ENCODE data around the gene KCNC1.

KCNC1 gene

GRCh38 chr11:17697175-17697949, 37.2 kb upstream of the KCNC1 start:
- Histone ChIP-seq H3K4me2 (ENCODE audit: low read length) (no peak overlapping the region), H3K9ac (ENCODE audit: low read depth, low read length) (no peak overlapping the region), H3K36me3 (ENCODE audit: insufficient read depth, low read length) (no peaks in the 10 kb centered on the region), H3K27me3 (ENCODE audit: control insufficient read depth, insufficient read depth, low read length) (peaks cover 16% of the 10 kb centered on the region), H3K4me1 (ENCODE audit: control insufficient read depth, insufficient read depth, low read length) (peaks cover 14% of the 10 kb centered on the region), H3K9me3 (replicated peaks; ENCODE audit: low read length) (no peaks in the 10 kb centered on the region), H3K4me3 (ENCODE audit: low read length) (no peak overlapping the region)

GRCh38 chr11:17699147-17700114, 35.1 kb upstream of the KCNC1 start:
- Histone ChIP-seq H3K9ac (ENCODE audit: low read depth, low read length) (peak overlapping the region; percentile 43), H3K27me3 (ENCODE audit: control insufficient read depth, insufficient read depth, low read length) (peaks cover 16% of the 10 kb centered on the region), H3K9me3 (replicated peaks; ENCODE audit: low read length) (no peaks in the 10 kb centered on the region), H3K4me1 (ENCODE audit: control insufficient read depth, insufficient read depth, low read length) (peaks cover 14% of the 10 kb centered on the region), H3K36me3 (ENCODE audit: insufficient read depth, low read length) (no peaks in the 10 kb centered on the region), H3K4me3 (ENCODE audit: low read length) (no peak overlapping the region), H3K4me2 (ENCODE audit: low read length) (no peak overlapping the region)

- Histone ChIP-seq H3K36me3 (ENCODE audit: insufficient read depth, low read length) (no peaks in the 10 kb centered on the region), H3K4me1 (ENCODE audit: control insufficient read depth, insufficient read depth, low read length) (peaks cover 14% of the 10 kb centered on the region), H3K4me3 (ENCODE audit: low read length) (no peak overlapping the region), H3K4me2 (ENCODE audit: low read length) (no peak overlapping the region), H3K9ac (ENCODE audit: low read depth, low read length) (no peak overlapping the region), H3K27me3 (ENCODE audit: control insufficient read depth, insufficient read depth, low read length) (peaks cover 4% of the 10 kb centered on the region), H3K9me3 (replicated peaks; ENCODE audit: low read length) (no peaks in the 10 kb centered on the region)
These were observed 33.6 kb upstream of the KCNC1 start for GRCh38 chr11:17700991-17701390.

GRCh38 chr11:17702876-17703275, 31.7 kb upstream of the KCNC1 start:
- no peaks in the 10 kb centered on the region for H3K27me3 ChIP-seq (ENCODE audit: control insufficient read depth, insufficient read depth, low read length)
- H3K4me2 ChIP-seq (ENCODE audit: low read length), result no peak overlapping the region
- no peaks in the 10 kb centered on the region for H3K36me3 ChIP-seq (ENCODE audit: insufficient read depth, low read length)
- no peak overlapping the region for H3K4me3 ChIP-seq (ENCODE audit: low read length)
- H3K9me3 ChIP-seq (replicated peaks; ENCODE audit: low read length), result no peaks in the 10 kb centered on the region
- H3K4me1 ChIP-seq (ENCODE audit: control insufficient read depth, insufficient read depth, low read length), result peaks cover 14% of the 10 kb centered on the region
- H3K9ac ChIP-seq (ENCODE audit: low read depth, low read length), result no peak overlapping the region

DNA sequence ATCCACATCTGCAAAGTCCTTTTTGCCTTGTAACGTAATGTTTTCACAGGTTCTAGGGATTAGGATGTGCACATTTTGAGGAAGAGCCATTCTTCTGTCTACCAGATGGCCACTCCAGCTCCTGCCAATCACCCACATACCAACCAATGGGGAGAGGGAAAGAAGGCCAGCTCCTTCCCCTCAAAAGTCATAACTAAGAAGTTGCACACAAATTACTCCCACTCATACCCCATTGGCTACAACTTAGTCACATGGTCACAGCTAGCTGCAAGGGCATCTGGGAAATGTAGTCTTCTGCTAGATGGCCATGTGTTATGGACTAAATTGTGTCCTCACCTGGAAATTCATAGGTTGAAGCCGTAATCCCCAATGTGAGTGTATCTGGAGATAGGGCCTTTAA, 30.6 kb upstream of the KCNC1 start:
- Histone ChIP-seq H3K27me3 (ENCODE audit: control insufficient read depth, insufficient read depth, low read length) (no peaks in the 10 kb centered on the region), H3K9ac (ENCODE audit: low read depth, low read length) (no peak overlapping the region), H3K4me2 (ENCODE audit: low read length) (no peak overlapping the region), H3K36me3 (ENCODE audit: insufficient read depth, low read length) (no peaks in the 10 kb centered on the region), H3K9me3 (replicated peaks; ENCODE audit: low read length) (no peaks in the 10 kb centered on the region), H3K4me1 (ENCODE audit: control insufficient read depth, insufficient read depth, low read length) (peaks cover 10% of the 10 kb centered on the region), H3K4me3 (ENCODE audit: low read length) (no peak overlapping the region)

GRCh38 chr11:17707830-17708229, 26.8 kb upstream of the KCNC1 start:
- Histone ChIP-seq H3K4me3 (ENCODE audit: low read length) (no peak overlapping the region), H3K9ac (ENCODE audit: low read depth, low read length) (no peak overlapping the region), H3K9me3 (replicated peaks; ENCODE audit: low read length) (no peaks in the 10 kb centered on the region), H3K4me1 (ENCODE audit: control insufficient read depth, insufficient read depth, low read length) (no peaks in the 10 kb centered on the region), H3K27me3 (ENCODE audit: control insufficient read depth, insufficient read depth, low read length) (peaks cover 18% of the 10 kb centered on the region), H3K4me2 (ENCODE audit: low read length) (no peak overlapping the region), H3K36me3 (ENCODE audit: insufficient read depth, low read length) (no peaks in the 10 kb centered on the region)

GRCh38 chr11:17711836-17712235, 22.7 kb upstream of the KCNC1 start:
- no peaks in the 10 kb centered on the region for H3K9me3 ChIP-seq (replicated peaks; ENCODE audit: low read length)
- H3K4me2 ChIP-seq (ENCODE audit: low read length), result no peak overlapping the region
- no peaks in the 10 kb centered on the region for H3K36me3 ChIP-seq (ENCODE audit: insufficient read depth, low read length)
- H3K9ac ChIP-seq (ENCODE audit: low read depth, low read length), result no peak overlapping the region
- no peak overlapping the region for H3K4me3 ChIP-seq (ENCODE audit: low read length)
- H3K4me1 ChIP-seq (ENCODE audit: control insufficient read depth, insufficient read depth, low read length), result peaks cover 4% of the 10 kb centered on the region
- H3K27me3 ChIP-seq (ENCODE audit: control insufficient read depth, insufficient read depth, low read length), result peaks cover 42% of the 10 kb centered on the region

DNA sequence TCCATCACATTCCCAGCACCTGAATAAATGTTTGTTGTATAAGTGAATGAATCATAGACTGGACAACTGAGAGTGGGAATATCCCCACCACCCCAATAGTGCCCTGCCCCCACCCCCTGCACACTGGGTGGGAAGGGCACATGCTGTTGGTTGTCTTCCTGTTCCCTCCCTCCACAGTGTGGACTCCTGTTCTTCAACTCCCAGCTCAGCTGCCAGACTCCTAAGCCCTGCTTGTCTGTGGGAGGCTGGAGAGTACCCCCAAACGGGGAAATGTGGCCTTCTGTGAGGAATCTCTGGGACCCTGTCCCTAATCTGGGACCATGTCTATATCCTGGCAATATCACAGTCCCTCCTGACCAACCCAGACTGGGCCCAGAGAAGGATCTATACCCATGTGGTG, 20.7 kb upstream of the KCNC1 start:
- no peaks in the 10 kb centered on the region for H3K9me3 ChIP-seq (replicated peaks; ENCODE audit: low read length)
- peaks cover 4% of the 10 kb centered on the region for H3K4me1 ChIP-seq (ENCODE audit: control insufficient read depth, insufficient read depth, low read length)
- H3K9ac ChIP-seq (ENCODE audit: low read depth, low read length), result no peak overlapping the region
- H3K4me3 ChIP-seq (ENCODE audit: low read length), result no peak overlapping the region
- H3K4me2 ChIP-seq (ENCODE audit: low read length), result no peak overlapping the region
- no peaks in the 10 kb centered on the region for H3K36me3 ChIP-seq (ENCODE audit: insufficient read depth, low read length)
- peaks cover 60% of the 10 kb centered on the region for H3K27me3 ChIP-seq (ENCODE audit: control insufficient read depth, insufficient read depth, low read length)

- Histone ChIP-seq H3K4me1 (ENCODE audit: control insufficient read depth, insufficient read depth, low read length) (peaks cover 7% of the 10 kb centered on the region), H3K9ac (ENCODE audit: low read depth, low read length) (no peak overlapping the region), H3K27me3 (ENCODE audit: control insufficient read depth, insufficient read depth, low read length) (peaks cover 59% of the 10 kb centered on the region), H3K4me3 (ENCODE audit: low read length) (no peak overlapping the region), H3K4me2 (ENCODE audit: low read length) (no peak overlapping the region), H3K36me3 (ENCODE audit: insufficient read depth, low read length) (no peaks in the 10 kb centered on the region), H3K9me3 (replicated peaks; ENCODE audit: low read length) (no peaks in the 10 kb centered on the region)
These were observed 20.2 kb upstream of the KCNC1 start for GRCh38 chr11:17714356-17714854.

DNA sequence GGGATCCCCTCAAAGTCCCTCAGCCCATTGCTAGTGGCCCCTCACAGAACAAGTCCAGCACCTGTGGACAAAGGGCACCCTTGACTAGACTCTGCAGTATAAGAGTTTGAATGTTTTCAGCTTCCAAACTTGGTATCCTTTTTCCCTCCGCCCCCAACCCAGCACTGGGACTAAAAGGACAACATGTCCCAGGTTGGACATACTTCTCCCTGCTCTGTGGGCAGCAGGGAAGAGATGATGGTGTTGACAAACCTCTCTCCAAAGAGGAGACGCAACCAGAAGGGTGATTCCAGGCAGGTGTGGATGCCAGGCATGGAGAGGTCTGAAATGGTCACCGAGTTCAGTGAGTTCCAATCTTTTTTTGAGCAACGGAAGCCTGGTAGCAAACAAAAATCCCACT, 19.7 kb upstream of the KCNC1 start:
- Histone ChIP-seq H3K9me3 (replicated peaks; ENCODE audit: low read length) (no peaks in the 10 kb centered on the region), H3K36me3 (ENCODE audit: insufficient read depth, low read length) (no peaks in the 10 kb centered on the region), H3K4me2 (ENCODE audit: low read length) (no peak overlapping the region), H3K9ac (ENCODE audit: low read depth, low read length) (no peak overlapping the region), H3K4me3 (ENCODE audit: low read length) (no peak overlapping the region), H3K27me3 (ENCODE audit: control insufficient read depth, insufficient read depth, low read length) (peaks cover 61% of the 10 kb centered on the region), H3K4me1 (ENCODE audit: control insufficient read depth, insufficient read depth, low read length) (peaks cover 7% of the 10 kb centered on the region)

DNA sequence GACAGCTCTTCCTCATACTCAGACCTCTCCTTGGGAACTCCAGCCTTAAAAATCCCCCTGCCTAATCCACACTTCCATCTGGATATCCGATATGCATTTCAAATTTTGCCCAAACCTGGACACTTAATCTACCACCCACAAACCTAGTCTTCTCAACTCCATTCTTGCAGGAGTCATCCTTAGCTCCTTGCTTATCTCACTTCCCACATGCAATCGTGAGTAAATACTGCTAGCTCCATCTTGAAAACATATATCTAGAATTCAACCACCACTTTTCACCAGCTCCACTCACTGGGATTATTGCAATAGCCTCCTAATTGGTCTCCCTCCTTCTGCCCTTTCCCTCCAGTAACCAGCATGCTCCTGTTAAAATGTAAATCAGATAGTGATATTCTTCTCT, 17.8 kb upstream of the KCNC1 start:
- H3K4me3 ChIP-seq (ENCODE audit: low read length), result no peak overlapping the region
- peaks cover 7% of the 10 kb centered on the region for H3K4me1 ChIP-seq (ENCODE audit: control insufficient read depth, insufficient read depth, low read length)
- H3K36me3 ChIP-seq (ENCODE audit: insufficient read depth, low read length), result peaks cover 3% of the 10 kb centered on the region
- no peak overlapping the region for H3K9ac ChIP-seq (ENCODE audit: low read depth, low read length)
- peaks cover 67% of the 10 kb centered on the region for H3K27me3 ChIP-seq (ENCODE audit: control insufficient read depth, insufficient read depth, low read length)
- no peaks in the 10 kb centered on the region for H3K9me3 ChIP-seq (replicated peaks; ENCODE audit: low read length)
- no peak overlapping the region for H3K4me2 ChIP-seq (ENCODE audit: low read length)
